Esophagus muscularis mucosa (tissue), 4 donors: ENCODE results near the gene GYPC. TPM values are rescaled to one million over a fixed set of nuclear protein-coding genes. Genes with fewer than 3 reads are reported as not detected.
"Not testable (repeated sequence)": the region's sequence is repeated elsewhere in the genome, so short reads cannot be mapped to it uniquely, and the experiment has no call there.

Experiments
- DNase-seq: peaks from one replicate; pipeline ENCODE4 v3.0.0-alpha.2; 2017; ENCODE audit errors: extremely low spot score
- H3K27ac ChIP-seq, 4 donors: fragments of 200-600 bp; sonication (generic); replicated peaks in 1 of 4; 1 replicate in 3 of 4; 2 replicates in 1 of 4; pipeline ENCODE4 v1.5.1; 2016 to 2019; ENCODE audit warnings: mild to moderate bottlenecking in 1 of 4
- H3K27me3 ChIP-seq, 4 donors: fragments of 200-600 bp; sonication (generic); one replicate each; pipeline versions ENCODE4 v1.5.1 to v1.6.0; 2016 to 2019
- H3K36me3 ChIP-seq, 4 donors: fragments of 200-600 bp; sonication (generic); one replicate each; pipeline ENCODE4 v1.5.1; 2016 to 2019
- H3K4me1 ChIP-seq, 4 donors: fragments of 200-600 bp; sonication (generic); one replicate each; pipeline ENCODE4 v1.5.1; 2016 to 2019
- H3K4me3 ChIP-seq, 4 donors: fragments of 200-600 bp; sonication (generic); 1 replicate in 2 of 4; 2 replicates in 2 of 4; pipeline ENCODE4 v1.5.1; 2016 to 2019; ENCODE audit warnings: mild to moderate bottlenecking in 4 of 4, moderate library complexity in 1 of 4
- H3K9me3 ChIP-seq, 4 donors: fragments of 200-600 bp; sonication (generic); 1 replicate in 3 of 4; 2 replicates in 1 of 4; pipeline ENCODE4 v1.5.1; 2016 to 2019
- CTCF ChIP-seq, 3 experiments: fragments of 200-600 bp in 2 of 3; fragments of 450-650 bp in 1 of 3; sonication (generic) in 2 of 3; IDR thresholded peaks; one replicate each; pipeline ENCODE4 v1.5.1; 2017 to 2019; ENCODE audit warnings: antibody characterized with exemption in 3 of 3, mild to moderate bottlenecking in 2 of 3, moderate library complexity in 1 of 3
- EP300 ChIP-seq: sonication (generic); formaldehyde crosslinking; IDR thresholded peaks from one replicate; pipeline ENCODE4 v1.6.1; 2017; ENCODE audit warnings: antibody characterized with exemption
- POLR2A ChIP-seq: fragments of 450-650 bp; IDR thresholded peaks from one replicate; pipeline ENCODE4 v1.6.1; 2017; ENCODE audit warnings: antibody characterized with exemption, moderate library complexity, mild to moderate bottlenecking, low read depth
- POLR2AphosphoS5 ChIP-seq, 2 donors: sonication (generic); formaldehyde crosslinking; IDR thresholded peaks; one replicate each; pipeline ENCODE4 v1.6.1; 2017; ENCODE audit warnings: antibody characterized with exemption in 2 of 2
- WGBS: methylation state at CpG from one replicate; pipeline ENCODE4 v1.1.5; 2018; 5-methylcytosine and 5-hydroxymethylcytosine counted together
- intact Hi-C: fragments of 100-400 bp; cut with DNase I; formaldehyde crosslinking; loops from one replicate; pipeline ENCODE4 v1.15.1; 2023
- total RNA-seq, 4 donors: library from RNA; depleted of rRNA; stranded (reverse); fragments of >200 nt; gene quantifications; one replicate each; pipeline versions ENCODE4 v1.1.0 to v1.2.1, GENCODE V29; 2016

The GYPC gene
- total RNA-seq, 4 donors from 2014 or later, result 119 to 197 (median 167) TPM

GRCh38 chr2:126637386-126637785 lies 18.6 kb upstream of the GYPC start:
- no peak for DNase-seq
- no peaks in the 10 kb centered on the region for H3K36me3 ChIP-seq
- intact Hi-C loops, result no loop called here
- H3K27ac ChIP-seq, result no peak overlapping the region
- H3K4me3 ChIP-seq, result no peak overlapping the region
- peaks cover 0 to 3% (median 1%) of the 10 kb centered on the region in 4 donors for H3K4me1 ChIP-seq
- H3K27me3 ChIP-seq, result no peaks in the 10 kb centered on the region
- WGBS, result 93% methylated on average over 2 of the region's 2 CpGs
- TF ChIP-seq POLR2AphosphoS5 (IDR thresholded peaks at IDR 0.05) (no peak), EP300 (no peak), CTCF (IDR thresholded peaks at IDR 0.05) (no peak), POLR2A (no peak)
- no peaks in the 10 kb centered on the region for H3K9me3 ChIP-seq

GRCh38 chr2:126638746-126639145 lies 17.2 kb upstream of the GYPC start:
- no peaks in the 10 kb centered on the region for H3K36me3 ChIP-seq
- no peak overlapping the region for H3K27ac ChIP-seq
- H3K4me1 ChIP-seq, result peaks cover 0 to 3% (median 1%) of the 10 kb centered on the region in 4 donors
- no peaks in the 10 kb centered on the region for H3K27me3 ChIP-seq
- no peak overlapping the region for H3K4me3 ChIP-seq
- no peaks in the 10 kb centered on the region for H3K9me3 ChIP-seq
- peak; percentile 68 for DNase-seq
- no peak for TF ChIP-seq POLR2A
- no peak for TF ChIP-seq EP300
- no peak for TF ChIP-seq POLR2AphosphoS5 (IDR thresholded peaks at IDR 0.05)
- TF ChIP-seq CTCF (IDR thresholded peaks at IDR 0.05), result no peak
- WGBS, result 89% methylated on average over 6 of the region's 6 CpGs
- intact Hi-C loops, result no loop called here

GRCh38 chr2:126639276-126639675 lies 16.7 kb upstream of the GYPC start:
- WGBS, result 74% methylated on average over 2 of the region's 3 CpGs
- no peaks in the 10 kb centered on the region for H3K9me3 ChIP-seq
- no peaks in the 10 kb centered on the region for H3K27me3 ChIP-seq
- DNase-seq, result peak; percentile 90
- TF ChIP-seq EP300 (no peak), POLR2AphosphoS5 (IDR thresholded peaks at IDR 0.05) (no peak), POLR2A (no peak), CTCF (IDR thresholded peaks at IDR 0.05) (no peak)
- H3K4me1 ChIP-seq, result peaks cover 0 to 3% (median 1%) of the 10 kb centered on the region in 4 donors
- H3K36me3 ChIP-seq, result no peaks in the 10 kb centered on the region
- no peak overlapping the region for H3K4me3 ChIP-seq
- intact Hi-C loops, result no loop called here
- H3K27ac ChIP-seq, result no peak overlapping the region

- H3K4me1 ChIP-seq, H3K4me3 ChIP-seq, H3K27me3 ChIP-seq, intact Hi-C loops, H3K27ac ChIP-seq, H3K9me3 ChIP-seq, H3K36me3 ChIP-seq: not testable (repeated sequence)
- peak; percentile 26 for DNase-seq
- 94% methylated on average over 9 of the region's 9 CpGs for WGBS
Observed at GRCh38 chr2:126641294-126641693, 14.7 kb upstream of the GYPC start.

GRCh38 chr2:126642031-126642430 lies 13.9 kb upstream of the GYPC start:
- H3K9me3 ChIP-seq, result no peaks in the 10 kb centered on the region
- peak; percentile 66 for DNase-seq
- intact Hi-C loops, result no loop called here
- WGBS, result 71% methylated on average over 4 of the region's 4 CpGs
- H3K4me3 ChIP-seq, result no peak overlapping the region
- TF ChIP-seq POLR2A (no peak), CTCF (IDR thresholded peaks at IDR 0.05) (no peak), POLR2AphosphoS5 (IDR thresholded peaks at IDR 0.05) (no peak), EP300 (no peak)
- no peak overlapping the region for H3K27ac ChIP-seq
- H3K4me1 ChIP-seq, result no peaks in the 10 kb centered on the region
- H3K36me3 ChIP-seq, result no peaks in the 10 kb centered on the region
- H3K27me3 ChIP-seq, result no peaks in the 10 kb centered on the region
